HCT116 (cell line): ENCODE results near the gene SMURF1. TPM values are rescaled to one million over a fixed set of nuclear protein-coding genes. Genes with fewer than 3 reads are reported as not detected.
A peak's percentile ranks its signal among the peaks of the same experiment; 100 is the strongest.

ENCODE experiments used
- ATAC-seq: fragments of 200-7000 bp; cut with Tn5 transposase; 2 replicates; pipeline ENCODE4 v1.9.1; 2020; ENCODE audit warnings: mild to moderate bottlenecking, moderate library complexity
- BruUV-seq: library from RNA; stranded (reverse); fragments of 400-500 nt; replicated peaks from 2 replicates; lab custom pipeline; 2021; lab: Mats Ljungman, UMichigan
- CTCF ChIA-PET: fragments of 300-600 bp; sonication (Branson Sonifier 250); formaldehyde crosslinking; loops from one replicate; lab custom pipeline; 2021; ENCODE audit warnings: antibody characterized with exemption; lab: Charles Lee
- POLR2A ChIA-PET: fragments of 300-600, 350-600 bp; sonication (Branson Sonifier 250); formaldehyde crosslinking; loops from one replicate; lab custom pipeline; 2021; ENCODE audit warnings: antibody characterized with exemption; lab: Charles Lee
- RAD21 ChIA-PET, 2 experiments: fragments of 300-600 bp; sonication (Branson Sonifier 250); formaldehyde crosslinking; loops; one replicate each; lab custom pipeline; 2023; ENCODE audit warnings: low total read pairs in 2 of 2; ENCODE audit not compliant: uncharacterized antibody in 2 of 2, unreplicated experiment in 2 of 2, low non-redundant PET in 1 of 2; lab: Charles Lee
- DNase-seq: peaks from one replicate; pipeline ENCODE4 v3.0.0-alpha.2; 2010; ENCODE audit warnings: low read depth, low spot score
- H2AFZ ChIP-seq: fragments of 200-600 bp; shearing (Covaris generic), sonication (generic); 2 replicates; pipeline ENCODE4 v1.6.1; 2017; ENCODE audit warnings: low read depth, mixed run types, mixed read lengths, antibody characterized with exemption, low read length; ENCODE audit not compliant: poor library complexity, severe bottlenecking
- H3K27ac ChIP-seq: 2 replicates; pipeline ENCODE4 v1.5.1; 2012; ENCODE audit warnings: low read depth, low read length
- H3K27me3 ChIP-seq: fragments of 200-600 bp; sonication (generic); 2 replicates; pipeline ENCODE4 v1.6.1; 2016; ENCODE audit warnings: mixed run types, low read length, mixed read lengths; ENCODE audit not compliant: insufficient read depth
- H3K36me3 ChIP-seq, 2 experiments: fragments of 200-500 bp in 1 of 2; fragments of 200-600 bp in 1 of 2; sonication (Bioruptor generic) in 1 of 2; sonication (generic) in 1 of 2; 2 replicates each; pipeline versions ENCODE4 v1.5.1 to v1.6.1; 2014 to 2016; ENCODE audit warnings: low read length in 2 of 2, inconsistent platforms in 1 of 2, mixed read lengths in 1 of 2, mixed run types in 1 of 2; ENCODE audit not compliant: insufficient read depth in 2 of 2, control insufficient read depth in 1 of 2
- H3K4me1 ChIP-seq, 2 experiments: fragments of 200-600 bp in 1 of 2; sonication (generic) in 1 of 2; 2 replicates each; pipeline versions ENCODE4 v1.5.1 to v1.6.1; 2012 to 2017; ENCODE audit warnings: low read length in 2 of 2, inconsistent platforms in 1 of 2, mild to moderate bottlenecking in 1 of 2, mixed read lengths in 1 of 2, mixed run types in 1 of 2, moderate library complexity in 1 of 2; ENCODE audit not compliant: insufficient read depth in 2 of 2, control insufficient read depth in 1 of 2
- H3K4me2 ChIP-seq: fragments of 200-600 bp; sonication (generic); 2 replicates; pipeline ENCODE4 v1.6.1; 2017; ENCODE audit warnings: mixed run types, low read length, mixed read lengths
- H3K4me3 ChIP-seq, 2 experiments: fragments of 200-600 bp in 1 of 2; sonication (generic) in 1 of 2; replicated peaks in 1 of 2; 2 replicates each; pipeline ENCODE4 v1.5.1; 2011 to 2016; ENCODE audit warnings: low read length in 2 of 2, control low read depth in 1 of 2, low read depth in 1 of 2, mild to moderate bottlenecking in 1 of 2, mixed read lengths in 1 of 2, mixed run types in 1 of 2
- H3K79me2 ChIP-seq: fragments of 200-600 bp; sonication (generic); 2 replicates; pipeline ENCODE4 v1.6.1; 2017; ENCODE audit warnings: mild to moderate bottlenecking, mixed run types, low read length, moderate library complexity, mixed read lengths; ENCODE audit not compliant: insufficient read depth
- H3K9ac ChIP-seq: fragments of 200-600 bp; sonication (generic); 2 replicates; pipeline ENCODE4 v1.6.1; 2016; ENCODE audit warnings: low read length, mixed read lengths
- H3K9me2 ChIP-seq: fragments of 200-600 bp; sonication (generic), shearing (Covaris generic); 2 replicates; pipeline ENCODE4 v1.6.1; 2017; ENCODE audit warnings: mixed run types, mild to moderate bottlenecking, moderate library complexity; ENCODE audit not compliant: insufficient read depth
- H3K9me3 ChIP-seq, 2 experiments: fragments of 200-500 bp in 1 of 2; fragments of 200-600 bp in 1 of 2; sonication (Bioruptor generic) in 1 of 2; sonication (generic) in 1 of 2; 2 replicates each; pipeline ENCODE4 v1.6.1; 2014 to 2017; ENCODE audit warnings: low read length in 2 of 2, mixed read lengths in 2 of 2, inconsistent platforms in 1 of 2, low read depth in 1 of 2, mild to moderate bottlenecking in 1 of 2, mixed run types in 1 of 2, moderate library complexity in 1 of 2; ENCODE audit not compliant: control insufficient read depth in 1 of 2, insufficient read depth in 1 of 2
- H4K20me1 ChIP-seq: fragments of 200-600 bp; sonication (generic), shearing (Covaris generic); 2 replicates; pipeline ENCODE4 v1.6.1; 2017; ENCODE audit warnings: mixed run types, mild to moderate bottlenecking, moderate library complexity; ENCODE audit not compliant: insufficient read depth
- CTCF ChIP-seq, 3 experiments: fragments of 200-600 bp in 1 of 3; sonication (generic) in 1 of 3; IDR thresholded peaks in 2 of 3; conservative IDR thresholded peaks in 1 of 3; 2 replicates each; pipeline ENCODE4 v1.5.1; 2012 to 2017; ENCODE audit warnings: low read depth in 2 of 3, low read length in 2 of 3, antibody characterized with exemption in 1 of 3, borderline replicate concordance in 1 of 3, control low read depth in 1 of 3, mild to moderate bottlenecking in 1 of 3, mixed read lengths in 1 of 3, mixed run types in 1 of 3, moderate library complexity in 1 of 3; ENCODE audit not compliant: insufficient read depth in 1 of 3
- FOSL1 ChIP-seq: IDR thresholded peaks from 2 replicates; pipeline ENCODE4 v1.6.1; 2012; ENCODE audit warnings: low read depth
- RAD21 ChIP-seq: IDR thresholded peaks from 2 replicates; pipeline ENCODE4 v1.6.1; 2012; ENCODE audit warnings: low read depth, mild to moderate bottlenecking
- SIN3A ChIP-seq: IDR thresholded peaks from 2 replicates; pipeline ENCODE4 v1.6.1; 2012; ENCODE audit warnings: low read depth
- SP1 ChIP-seq: IDR thresholded peaks from 2 replicates; pipeline ENCODE4 v1.6.1; 2012; ENCODE audit warnings: low read depth
- SRF ChIP-seq: IDR thresholded peaks from 2 replicates; pipeline ENCODE4 v1.6.1; 2012; ENCODE audit warnings: low read depth
- TCF7L2 ChIP-seq: IDR thresholded peaks from 2 replicates; pipeline ENCODE4 v1.7.0; 2011; ENCODE audit warnings: borderline replicate concordance, inconsistent platforms; ENCODE audit not compliant: insufficient read depth, insufficient read length; ENCODE audit errors: extremely low read depth
- YY1 ChIP-seq: IDR thresholded peaks from 2 replicates; pipeline ENCODE4 v1.6.1; 2011; ENCODE audit warnings: low read length, low read depth, moderate library complexity, mild to moderate bottlenecking; ENCODE audit not compliant: insufficient replicate concordance; ENCODE audit errors: extremely low read depth
- ZBTB33 ChIP-seq: IDR thresholded peaks from 2 replicates; pipeline ENCODE4 v1.6.1; 2011; ENCODE audit warnings: mild to moderate bottlenecking, low read length, moderate library complexity; ENCODE audit not compliant: insufficient replicate concordance; ENCODE audit errors: extremely low read depth
- ZFX ChIP-seq: fragments of 450-650 bp; IDR thresholded peaks from 2 replicates; pipeline ENCODE4 v1.6.1; 2017
- intact Hi-C: fragments of 100-400 bp; cut with micrococcal nuclease; formaldehyde crosslinking; loops from 2 replicates; pipeline ENCODE4 v1.10.0; 2022
- total RNA-seq: library from RNA; stranded (reverse); gene quantifications from one replicate; pipeline ENCODE4 v1.2.1, GENCODE V29; 2021; ENCODE audit not compliant: unreplicated experiment

Gene SMURF1
- total RNA-seq, 1 experiment from 2014 or later, result 24.6 TPM

GRCh38 chr7:99036546-99037111 is 107.3 kb downstream of the SMURF1 start:
- CTCF ChIA-PET, result interaction anchor here (0.7 to 1.5 kb wide), 4 partner anchors 11 to 278 kb away, joined by 3 to 6 read pairs (median 4); no protein-coding TSS in a partner anchor
- TF ChIP-seq SIN3A, result no peak
- TF ChIP-seq TCF7L2, result no peak
- TF ChIP-seq YY1, result no peak
- no peak for TF ChIP-seq ZBTB33
- no peak for TF ChIP-seq FOSL1
- TF ChIP-seq ZFX, result no peak
- TF ChIP-seq CTCF (IDR thresholded peaks at IDR 0.05 in 2 of 3, conservative IDR thresholded peaks at IDR 0.05 in 1 of 3; ENCODE audit: borderline replicate concordance in 1 of 3, insufficient read depth in 1 of 3, low read depth in 2 of 3, low read length in 2 of 3), result peak in 2 of 3 experiments; percentile 51 to 60; a peak in 3 of 6 replicates
- no peak for TF ChIP-seq SP1
- no peak for TF ChIP-seq SRF
- TF ChIP-seq RAD21, result peak; percentile 37
- no peaks in the 10 kb centered on the region for H3K79me2 ChIP-seq
- no peaks in the 10 kb centered on the region for H4K20me1 ChIP-seq
- H3K27me3 ChIP-seq, result no peaks in the 10 kb centered on the region
- no peaks in the 10 kb centered on the region for H3K9me2 ChIP-seq
- intact Hi-C loops, result no loop called here
- DNase-seq, result no peak
- H3K4me1 ChIP-seq, result peaks cover 0 to 4% of the 10 kb centered on the region in 2 experiments; a peak in 1 of 4 replicates
- no peak overlapping the region for H3K9ac ChIP-seq
- peaks cover 20 to 53% of the 10 kb centered on the region in 2 experiments for H3K36me3 ChIP-seq
- no peak overlapping the region for H2AFZ ChIP-seq
- peak; percentile 73 for ATAC-seq
- no peak overlapping the region for H3K4me3 ChIP-seq
- no TSS peak for BruUV-seq
- RAD21 ChIA-PET, result interaction anchor here in 1 of 2 experiments (0.6 kb wide), 1 partner anchor 351 kb away, joined by 9 read pairs; no protein-coding TSS in a partner anchor
- no peak overlapping the region for H3K4me2 ChIP-seq
- no peaks in the 10 kb centered on the region for H3K9me3 ChIP-seq
- POLR2A ChIA-PET, result no interaction called here
- H3K27ac ChIP-seq, result no peak overlapping the region
